Upper lobe of left lung (tissue), 4 donors: ENCODE results near the gene GPR137B.
"Not testable (repeated sequence)": the region's sequence is repeated elsewhere in the genome, so short reads cannot be mapped to it uniquely, and the experiment has no call there.

ENCODE experiments used
- CTCF ChIP-seq, 6 experiments: fragments of 450-650 bp in 4 of 6; fragments of 200-600 bp in 2 of 6; sonication (generic) in 2 of 6; IDR thresholded peaks; one replicate each; pipeline ENCODE4 v1.5.1; 2016 to 2019; ENCODE audit warnings: antibody characterized with exemption in 6 of 6
- POLR2A ChIP-seq, 4 donors: fragments of 450-650 bp; IDR thresholded peaks; one replicate each; pipeline ENCODE4 v1.5.1; 2016 to 2017; ENCODE audit warnings: antibody characterized with exemption in 4 of 4, mild to moderate bottlenecking in 2 of 4

GRCh38 chr1:236158072-236158471, 15.7 kb downstream of the GPR137B start:
- not testable (repeated sequence) for TF ChIP-seq CTCF, POLR2A (IDR thresholded peaks at IDR 0.05)
